ENCODE data around the gene FFAR3. TPM values are rescaled to one million over a fixed set of nuclear protein-coding genes. Genes with fewer than 3 reads are reported as not detected.

The FFAR3 gene
- total and polyA plus RNA-seq, 2 donors (not counting 3 experiments of a cell fraction or from before 2014, with no cell fraction given), result not detected

GRCh38 chr19:35315883-35316282 is 42.4 kb upstream of the FFAR3 start:
- TF ChIP-seq MYC (IDR thresholded peaks at IDR 0.05; ENCODE audit: low read depth, low read length) (no peak), MAX (IDR thresholded peaks at IDR 0.05; ENCODE audit: insufficient read depth, insufficient read length) (no peak), CTCF (IDR thresholded peaks at IDR 0.05; ENCODE audit: extremely low read depth in 1 of 2, insufficient read depth in 1 of 2, low read depth in 1 of 2, low read length in 2 of 2) (no peak), GATA2 (IDR thresholded peaks at IDR 0.05; ENCODE audit: insufficient read depth, insufficient read length, low read depth, low read length) (no peak), EZH2 (IDR thresholded peaks at IDR 0.05; ENCODE audit: borderline replicate concordance, low read depth, low read length, severe bottlenecking) (no peak), POLR2A (IDR thresholded peaks at IDR 0.05; ENCODE audit: low read depth, low read length) (no peak), FOS (IDR thresholded peaks at IDR 0.05; ENCODE audit: borderline replicate concordance, insufficient read depth, low read length) (no peak), POLR2AphosphoS5 (IDR thresholded peaks at IDR 0.05; ENCODE audit: insufficient read depth, low read depth, low read length) (no peak), JUN (IDR thresholded peaks at IDR 0.05; ENCODE audit: borderline replicate concordance, insufficient read depth, insufficient read length, low read depth) (no peak)

More at GRCh38 chr19:35315883-35316282, 42.4 kb upstream of the FFAR3 start:
- CTCF ChIA-PET, result interaction anchor here (0.5 to 1.1 kb wide), 2 partner anchors 179 to 194 kb away, joined by 3 to 4 read pairs; no protein-coding TSS in a partner anchor
- H3K9me3 ChIP-seq (replicated peaks; ENCODE audit: control insufficient read depth, insufficient read depth, low read length), result no peaks in the 10 kb centered on the region
- no TSS peak for BruUV-seq (replicated peaks)
- dilution Hi-C loops (cut with MboI; ENCODE audit: extremely low pct_ligation_motif_present, low sequenced_read_pairs), result no loop called here
- intact Hi-C loops (cut with micrococcal nuclease), result no loop called here
- H3K36me3 ChIP-seq (ENCODE audit: control insufficient read depth in 2 of 2, extremely low read depth in 1 of 2, insufficient read depth in 2 of 2, low read length in 2 of 2), result no peaks in the 10 kb centered on the region
- POLR2A ChIA-PET, result no interaction called here
- no peaks in the 10 kb centered on the region for H3K79me2 ChIP-seq (ENCODE audit: control insufficient read depth, insufficient read depth, low read length)
- FAIRE-seq, result no peak
- no peak overlapping the region for H3K9ac ChIP-seq (replicated peaks; ENCODE audit: extremely low read depth, insufficient read depth, low read length)
- DNase-seq (ENCODE audit: low read depth, low spot score), result no peak
- no peak overlapping the region for H3K27ac ChIP-seq (ENCODE audit: insufficient read depth, low read depth, low read length)
- H3K4me2 ChIP-seq (ENCODE audit: insufficient read depth, low read length), result no peak overlapping the region
- peaks cover 0 to 1% of the 10 kb centered on the region in 2 experiments for H3K27me3 ChIP-seq (ENCODE audit: control insufficient read depth in 2 of 2, insufficient read depth in 2 of 2, low read length in 2 of 2)
- peaks cover 5% of the 10 kb centered on the region for H3K4me1 ChIP-seq (ENCODE audit: control insufficient read depth, extremely low read depth, insufficient read depth, low read length)
- no peaks in the 10 kb centered on the region for H4K20me1 ChIP-seq (replicated peaks; ENCODE audit: control insufficient read depth, extremely low read depth, insufficient read depth, low read length)
- no peak overlapping the region for H2AFZ ChIP-seq (ENCODE audit: low read depth, low read length)
- no peak overlapping the region for H3K4me3 ChIP-seq (replicated peaks in 1 of 3; ENCODE audit: insufficient read depth in 1 of 3, low read depth in 1 of 3, low read length in 3 of 3)
- no peaks in the 10 kb centered on the region for H3K9me1 ChIP-seq (replicated peaks; ENCODE audit: control insufficient read depth, extremely low read depth, insufficient read depth, low read length)

Data from endothelial cell of umbilical vein (primary cell).